Measurements from ENCODE around the gene CNDP2.

DNA sequence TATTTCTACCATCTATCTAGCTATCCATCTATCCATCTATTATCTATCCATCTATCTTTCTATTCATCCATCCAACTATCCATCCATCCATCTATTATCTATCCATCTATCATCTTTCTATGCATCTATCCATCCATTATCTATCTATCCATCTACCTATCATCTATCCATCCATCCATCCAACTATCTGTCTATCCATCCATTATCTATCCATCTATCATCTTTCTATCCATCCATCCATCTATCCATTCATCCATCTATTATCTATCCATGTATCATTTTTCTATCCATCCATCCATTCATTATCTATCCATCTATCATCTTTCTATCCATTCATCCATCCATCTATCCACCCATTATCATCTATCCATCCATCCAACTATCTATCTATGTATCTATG is 76.9 kb downstream of the CNDP2 start:
- TF ChIP-seq CTCF (IDR thresholded peaks at IDR 0.05; ENCODE audit: poor library complexity) (no peak), EZH2 (IDR thresholded peaks at IDR 0.05; ENCODE audit: borderline replicate concordance) (no peak)

All from hepatocyte (in vitro differentiated cells).